GM21526 (cell line): ENCODE data around the gene MAP3K2.
A peak's percentile ranks its signal among the peaks of the same experiment; 100 is the strongest.

ENCODE experiments used
- ATAC-seq: cut with Tn5 transposase; IDR thresholded peaks from one replicate; pipeline ENCODE4 v1.9.1; 2021; ENCODE audit warnings: moderate library complexity; ENCODE audit not compliant: unreplicated experiment, low FRiP score

The MAP3K2 gene

DNA sequence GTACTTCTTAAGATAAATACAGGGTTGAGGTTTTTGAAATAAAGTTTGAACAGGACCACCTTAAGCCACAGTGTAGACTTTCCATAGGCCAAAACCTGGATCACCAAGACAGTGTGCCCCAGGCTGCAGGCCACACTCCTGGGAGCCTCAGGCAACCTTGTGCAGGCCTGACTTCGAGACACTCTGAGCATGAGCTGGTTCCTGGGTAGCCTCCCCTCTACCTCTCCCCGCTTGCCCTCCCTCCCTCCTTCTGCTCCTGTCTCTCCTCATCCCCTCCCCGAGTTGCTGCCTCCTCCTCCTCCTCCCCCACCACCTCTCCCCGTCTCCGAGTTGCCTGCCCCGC, 19.9 kb upstream of the MAP3K2 start:
- no peak for ATAC-seq

DNA sequence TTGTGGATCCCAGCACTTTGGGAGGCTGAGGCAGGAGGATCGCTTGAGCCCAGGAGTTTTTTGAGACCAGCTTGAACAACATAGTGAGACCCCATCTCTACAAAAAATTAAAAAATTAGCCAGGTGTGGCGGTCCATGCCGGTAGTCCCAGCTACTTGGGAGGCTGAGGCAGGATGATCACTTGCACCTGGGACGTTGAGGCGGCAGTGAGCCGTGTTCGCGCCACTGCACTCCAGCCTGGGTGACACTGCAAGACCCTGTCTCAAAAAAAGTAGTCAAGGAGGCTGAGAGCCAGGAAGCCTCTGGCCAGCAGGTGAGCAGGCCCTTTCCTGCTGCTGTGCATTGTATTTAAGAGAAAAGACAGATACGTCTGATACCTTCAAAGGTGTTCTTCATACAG, 19.3 kb upstream of the MAP3K2 start:
- no peak for ATAC-seq

DNA sequence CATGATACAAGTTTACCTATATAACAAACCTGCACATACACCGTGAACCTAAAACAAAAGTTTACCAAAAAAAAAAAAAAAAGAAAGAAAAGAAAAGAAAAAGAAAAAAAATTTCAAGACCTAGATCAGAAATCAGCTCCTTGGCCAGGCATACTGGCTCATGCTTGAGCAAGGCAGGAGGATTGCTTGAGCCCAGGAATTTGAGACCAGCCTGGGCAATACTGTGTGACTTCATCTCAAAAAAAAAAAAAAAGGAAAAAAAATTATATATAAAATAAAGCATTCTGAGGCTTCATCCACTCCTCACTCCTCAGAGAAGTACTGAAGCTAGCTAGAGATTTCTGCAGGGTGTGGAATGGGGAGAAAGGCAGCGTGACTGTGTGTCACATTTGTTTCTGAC, 18.7 kb upstream of the MAP3K2 start:
- ATAC-seq, result no peak

- no peak for ATAC-seq
Observed at GRCh38 chr2:127405255-127405610, 17.5 kb upstream of the MAP3K2 start.

- ATAC-seq, result no peak
Observed at GRCh38 chr2:127404466-127405254, 16.9 kb upstream of the MAP3K2 start.

DNA sequence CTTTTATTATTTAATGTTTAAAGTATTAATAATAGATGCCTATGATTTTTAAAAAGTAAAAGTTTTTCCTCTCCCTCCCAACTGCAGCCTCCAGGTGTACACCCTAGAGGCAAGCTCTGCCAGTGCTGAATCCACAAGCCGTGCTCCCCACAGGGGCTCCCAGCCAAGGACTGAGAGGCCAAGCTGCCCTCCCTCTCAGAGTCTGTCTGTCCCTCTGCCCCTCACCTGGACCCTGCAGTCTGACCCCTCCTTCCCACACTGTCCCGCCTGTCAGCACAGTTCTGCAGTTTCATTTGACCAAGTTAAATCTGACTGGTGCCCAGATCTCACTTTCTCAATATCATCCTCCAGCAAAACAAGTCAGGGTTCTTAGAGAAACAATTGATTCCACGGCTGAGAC, 15.7 kb upstream of the MAP3K2 start:
- ATAC-seq, result no peak

- no peak for ATAC-seq
Observed at GRCh38 chr2:127401757-127402695, 14.3 kb upstream of the MAP3K2 start.

DNA sequence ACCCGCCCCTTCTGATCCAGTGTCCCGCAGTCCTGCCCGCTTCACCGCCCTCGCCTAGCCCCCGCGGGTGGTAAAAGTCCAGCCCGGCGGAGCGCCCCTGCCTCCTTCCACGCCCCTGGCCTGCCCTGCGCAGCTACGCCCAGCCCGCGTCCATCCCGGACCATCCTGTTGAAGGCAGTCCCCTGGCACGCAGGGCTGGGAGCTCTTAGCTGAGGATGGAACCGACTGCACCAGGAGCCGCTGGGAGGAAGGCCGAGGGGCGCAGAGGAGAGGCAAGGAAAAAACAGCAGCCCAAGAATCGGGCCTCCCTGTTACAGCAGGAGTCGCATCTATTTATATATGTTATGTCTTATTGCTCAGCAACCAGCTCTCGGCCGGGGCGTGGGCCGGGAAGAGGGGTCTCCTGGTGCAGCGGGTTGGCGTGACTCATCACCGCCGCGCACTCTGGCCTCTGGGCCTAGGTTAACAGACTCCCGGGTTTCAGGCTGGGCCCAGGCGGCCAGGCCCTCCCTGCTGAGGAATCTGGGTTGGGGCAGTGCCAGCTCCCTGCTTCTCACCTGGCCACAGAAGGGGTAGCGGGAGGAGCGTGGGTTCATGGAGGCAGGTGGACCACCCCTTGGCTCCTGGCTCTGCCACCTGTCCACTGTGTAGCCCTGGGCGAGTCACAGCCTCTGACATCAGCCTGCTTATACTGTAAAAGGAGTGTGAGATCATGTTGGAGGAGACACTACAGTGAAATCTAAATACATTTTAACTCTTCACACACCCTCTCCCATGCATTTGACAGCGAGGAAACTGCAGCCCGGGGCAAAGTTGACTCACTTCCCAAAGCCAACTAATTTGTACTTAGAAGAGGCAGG, 13.4 kb upstream of the MAP3K2 start:
- no peak for ATAC-seq

DNA sequence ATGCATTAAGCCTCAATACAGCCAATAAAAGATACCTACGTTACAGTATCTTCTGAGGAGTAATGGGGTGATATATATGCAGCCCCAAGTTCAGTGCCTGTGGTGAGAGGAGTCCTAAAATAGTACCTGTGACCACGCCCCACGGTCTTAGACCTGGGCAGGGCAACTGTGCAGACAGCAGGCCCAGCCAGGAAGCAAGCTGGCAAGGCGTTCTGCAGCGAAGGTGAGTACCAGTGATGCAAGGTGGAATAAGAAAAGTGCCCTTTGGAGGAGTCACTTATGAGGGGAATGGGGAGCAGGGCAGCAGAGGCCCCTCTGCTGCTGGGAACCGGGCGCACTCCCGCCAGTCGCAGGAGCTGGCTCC, 12.7 kb upstream of the MAP3K2 start:
- ATAC-seq, result no peak

DNA sequence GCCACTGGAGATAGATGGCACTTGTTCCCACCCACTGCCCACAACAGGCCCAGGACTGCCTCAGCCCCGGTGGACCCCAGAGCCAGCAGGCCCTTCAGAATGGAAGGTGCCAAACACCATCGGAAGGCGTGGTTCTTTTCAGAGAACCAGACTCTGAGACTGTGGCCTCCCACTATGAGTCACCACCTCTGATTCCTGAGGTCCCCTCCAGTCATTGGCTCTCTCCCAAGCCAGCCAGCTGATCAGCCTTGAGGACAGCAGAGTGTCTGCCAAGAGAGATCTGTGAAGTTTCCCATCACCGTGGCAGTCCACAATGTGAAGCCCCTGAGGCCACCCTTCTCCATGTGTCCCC, 10.4 kb upstream of the MAP3K2 start:
- peak; percentile 67 for ATAC-seq

DNA sequence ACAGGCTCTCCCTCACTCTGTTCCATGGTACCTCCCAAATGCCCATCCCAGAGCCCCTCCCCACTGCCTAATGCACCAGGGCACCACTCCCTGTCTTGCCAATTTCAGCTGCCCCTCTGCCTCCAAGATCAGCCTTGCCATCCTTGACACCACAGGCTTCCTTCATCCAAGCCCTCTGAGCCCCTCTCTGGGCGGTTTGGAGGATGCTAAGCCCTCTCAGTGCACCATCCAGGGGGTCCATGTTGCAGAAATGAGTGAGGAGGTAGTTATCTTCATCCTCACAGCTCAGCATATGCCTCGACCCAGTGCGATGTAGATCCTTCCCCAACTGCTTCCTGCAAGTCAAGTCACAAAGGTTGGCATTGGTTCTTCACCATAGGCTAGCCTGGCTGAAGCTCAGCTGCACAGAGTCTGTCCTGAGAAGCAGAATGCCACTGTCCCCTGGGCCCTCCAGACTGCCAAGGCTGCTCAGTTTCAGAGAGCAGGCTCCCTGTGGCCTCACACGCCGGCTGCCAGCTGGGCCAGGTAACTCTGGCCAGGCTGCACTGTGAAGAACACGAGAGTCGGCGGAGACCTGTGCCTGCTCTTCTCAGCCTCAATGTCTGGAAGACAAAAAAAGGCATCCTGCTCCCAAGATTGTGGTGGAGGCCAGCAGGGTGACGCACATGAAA, 9.9 kb upstream of the MAP3K2 start:
- ATAC-seq, result no peak

DNA sequence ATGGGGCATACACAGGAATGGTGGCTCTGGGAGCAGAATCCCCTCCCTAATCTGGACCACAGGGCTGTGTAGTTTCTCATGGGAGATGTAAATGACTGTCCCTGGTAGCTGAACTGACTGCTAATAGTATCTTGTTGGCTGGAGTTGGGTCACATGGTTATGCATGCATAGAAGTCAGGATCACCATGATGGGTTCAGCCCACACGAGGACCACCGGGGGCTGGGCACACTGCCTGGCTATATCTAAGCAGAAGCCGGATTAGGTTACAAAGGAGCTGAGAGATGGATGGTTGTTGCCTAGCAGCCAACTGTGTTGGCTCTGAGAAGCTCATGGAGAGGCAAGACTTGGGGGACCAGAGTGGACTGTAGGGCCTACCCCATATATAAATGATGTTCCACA, 6.7 kb upstream of the MAP3K2 start:
- no peak for ATAC-seq

- ATAC-seq, result no peak
Observed at GRCh38 chr2:127392828-127393578, 5.2 kb upstream of the MAP3K2 start.

- no peak for ATAC-seq
Observed at GRCh38 chr2:127392133-127392827, 4.5 kb upstream of the MAP3K2 start.

DNA sequence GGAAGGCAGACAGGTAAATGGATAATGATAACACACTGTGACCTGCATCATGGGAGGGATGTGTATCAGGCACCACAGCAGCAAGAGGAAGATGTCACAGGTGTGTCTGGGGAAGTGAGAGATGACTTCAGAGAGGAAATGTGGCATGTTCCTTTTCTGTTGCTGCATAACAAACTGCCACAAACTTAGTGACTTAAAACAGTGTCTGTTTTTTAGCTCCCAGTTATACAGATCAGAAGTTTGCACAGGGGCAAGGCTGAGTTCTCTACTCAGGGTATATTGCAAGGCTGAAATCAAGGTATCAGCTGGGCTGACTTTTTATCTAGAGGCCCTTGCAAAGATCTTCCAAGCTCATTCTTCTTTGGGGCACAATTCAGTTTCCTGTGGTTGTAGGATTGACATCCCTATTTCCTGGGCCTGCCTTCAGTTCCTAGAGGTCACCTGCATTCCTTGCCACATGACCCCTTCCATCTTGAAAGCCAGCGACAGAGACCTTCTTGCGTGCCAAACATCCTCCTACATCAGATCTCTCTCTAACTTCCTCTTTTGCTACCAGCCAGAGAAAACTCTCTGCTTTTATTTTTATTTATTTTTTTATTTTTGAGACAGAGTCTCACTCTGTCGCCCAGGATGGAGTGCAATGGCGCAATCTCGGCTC, 2.1 kb upstream of the MAP3K2 start:
- no peak for ATAC-seq

- ATAC-seq, result peak; percentile 32
Observed at GRCh38 chr2:127388423-127389164, 819 bp upstream of the MAP3K2 start.

DNA sequence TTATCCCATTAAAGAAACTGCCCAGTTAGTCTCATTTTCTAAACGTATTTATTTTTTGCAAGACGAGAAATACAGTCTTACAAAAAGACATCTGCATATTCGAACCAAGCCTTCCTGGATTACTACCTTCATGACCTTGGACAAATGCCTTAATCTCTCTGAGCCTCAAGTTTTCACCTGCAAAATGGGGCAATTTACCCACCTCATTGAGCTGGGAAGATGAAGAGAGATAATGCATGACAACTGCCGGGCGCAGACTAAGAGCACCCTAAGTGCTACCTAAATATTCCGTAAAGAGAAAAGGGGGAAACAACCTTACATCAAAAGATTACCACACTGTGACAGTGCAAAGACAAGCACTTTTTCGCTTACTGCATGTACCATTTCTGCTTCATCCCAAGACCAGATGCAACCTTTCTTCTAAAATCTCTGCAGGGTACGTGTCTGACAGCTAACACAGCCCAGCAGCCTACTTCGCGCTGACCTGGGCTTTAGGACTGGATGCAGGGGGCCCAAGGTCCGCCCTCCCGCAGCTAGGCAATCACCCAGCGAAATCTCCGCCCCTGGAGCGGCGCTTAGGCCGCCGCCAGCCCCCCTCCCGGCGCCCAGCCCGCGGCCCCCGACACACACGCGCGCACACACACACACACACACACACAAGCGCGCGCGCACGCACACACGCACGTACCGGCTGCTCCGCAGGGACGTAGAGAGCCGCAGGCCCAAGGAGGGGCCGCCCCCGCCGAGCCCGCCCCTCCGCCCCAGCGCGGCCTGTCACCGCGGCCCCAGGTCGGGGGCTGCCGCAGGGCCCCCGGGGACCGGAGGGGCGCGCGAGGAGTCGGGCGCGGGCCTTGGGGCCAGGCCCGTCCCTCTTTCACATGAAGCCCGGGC, 766 bp downstream of the MAP3K2 start:
- ATAC-seq, result peak; percentile 59
